Left hindlimb (tissue), 1 donor: Measurements from ENCODE around the gene GPR101.

Source experiments
- DNase-seq: peaks from one replicate; pipeline ENCODE4 v3.0.0-alpha.2; 2018

GPR101 gene

GRCh38 chrX:137033774-137034507 is at the start of gene GPR101:
Gene GPR101, minus strand, starts transcription at chrX:137033995. Its CDS starts 2,321 bp downstream, at chrX:137031674.
- no peak for DNase-seq

GRCh38 chrX:137081239-137081638 is 47.4 kb upstream of the GPR101 start:
- no peak for DNase-seq

- DNase-seq, result no peak
These were observed 38.6 kb upstream of the GPR101 start for GRCh38 chrX:137072396-137072795.

GRCh38 chrX:137071596-137071995 is 37.8 kb upstream of the GPR101 start:
- DNase-seq, result no peak

GRCh38 chrX:137067147-137067546 is 33.4 kb upstream of the GPR101 start:
- no peak for DNase-seq

- DNase-seq, result no peak
These were observed 29.3 kb upstream of the GPR101 start for GRCh38 chrX:137062915-137063617.

- DNase-seq, result no peak
These were observed 24.7 kb upstream of the GPR101 start for GRCh38 chrX:137058339-137059127.

GRCh38 chrX:137052643-137053235 is 18.9 kb upstream of the GPR101 start:
- no peak for DNase-seq

- peak; percentile 69 for DNase-seq
These were observed 18.3 kb upstream of the GPR101 start for GRCh38 chrX:137051978-137052642.

- DNase-seq, result no peak
These were observed 11.1 kb upstream of the GPR101 start for GRCh38 chrX:137044893-137045292.

GRCh38 chrX:137043736-137044135 is 9.9 kb upstream of the GPR101 start:
- no peak for DNase-seq

GRCh38 chrX:137041329-137041728 is 7.5 kb upstream of the GPR101 start:
- no peak for DNase-seq

- DNase-seq, result no peak
These were observed 6.5 kb upstream of the GPR101 start for GRCh38 chrX:137040113-137040794.

- no peak for DNase-seq
These were observed 695 bp upstream of the GPR101 start for GRCh38 chrX:137034508-137034872.

GRCh38 chrX:137032841-137033773 is 688 bp downstream of the GPR101 start:
- no peak for DNase-seq

- no peak for DNase-seq
These were observed 1.5 kb downstream of the GPR101 start for GRCh38 chrX:137032341-137032694.

GRCh38 chrX:137031517-137032340 is 2.1 kb downstream of the GPR101 start:
- DNase-seq, result peak; percentile 29

GRCh38 chrX:137031039-137031438 is 2.8 kb downstream of the GPR101 start:
- no peak for DNase-seq

GRCh38 chrX:137028699-137029098 is 5.1 kb downstream of the GPR101 start:
- no peak for DNase-seq

- no peak for DNase-seq
These were observed 7.9 kb downstream of the GPR101 start for GRCh38 chrX:137025930-137026329.
